DND-41 (cell line): ENCODE measurements around the gene NUDT3.
"Not testable (repeated sequence)": the region's sequence is repeated elsewhere in the genome, so short reads cannot be mapped to it uniquely, and the experiment has no call there.

Experiments
- CTCF ChIP-seq: IDR thresholded peaks from 2 replicates; pipeline ENCODE4 v1.5.1; 2012; ENCODE audit warnings: borderline replicate concordance, low read length, moderate library complexity, mild to moderate bottlenecking; ENCODE audit not compliant: poor library complexity, severe bottlenecking; ENCODE audit errors: extremely low read depth
- EZH2 ChIP-seq: IDR thresholded peaks from 3 replicates; pipeline ENCODE4 v1.6.1; 2012; ENCODE audit warnings: borderline replicate concordance, low read depth, mild to moderate bottlenecking, moderate library complexity, low read length, inconsistent platforms; ENCODE audit not compliant: severe bottlenecking

- TF ChIP-seq CTCF, EZH2: not testable (repeated sequence)
Observed at GRCh38 chr6:34245032-34245760, 147.3 kb downstream of the NUDT3 start.
